Fibroblast of lung (primary cell): Measurements from ENCODE around the gene MAP3K6. TPM values are rescaled to one million over a fixed set of nuclear protein-coding genes. Genes with fewer than 3 reads are reported as not detected.

Source experiments
- DNase-seq, 2 donors: peaks; one replicate each; pipeline versions ENCODE4 v3.0.0 to v3.0.0-alpha.2; 2010; ENCODE audit warnings: low read depth in 2 of 2
- H2AFZ ChIP-seq: 2 replicates; pipeline ENCODE4 v1.5.1; 2012; ENCODE audit warnings: low read length, control low read depth, inconsistent platforms
- H3K27ac ChIP-seq: 2 replicates; pipeline ENCODE4 v1.5.1; 2011; ENCODE audit warnings: low read length, control low read depth; ENCODE audit not compliant: insufficient read depth
- H3K27me3 ChIP-seq: 2 replicates; pipeline ENCODE4 v1.5.1; 2011; ENCODE audit warnings: mild to moderate bottlenecking, low read length; ENCODE audit not compliant: control insufficient read depth, insufficient read depth
- H3K36me3 ChIP-seq: 2 replicates; pipeline ENCODE4 v1.5.1; 2011; ENCODE audit warnings: low read length; ENCODE audit not compliant: control insufficient read depth, insufficient read depth
- H3K4me1 ChIP-seq: 2 replicates; pipeline ENCODE4 v1.5.1; 2011; ENCODE audit warnings: low read length; ENCODE audit not compliant: control insufficient read depth, insufficient read depth; ENCODE audit errors: extremely low read depth
- H3K4me2 ChIP-seq: 2 replicates; pipeline ENCODE4 v1.5.1; 2011; ENCODE audit warnings: low read length, control low read depth; ENCODE audit not compliant: insufficient read depth; ENCODE audit errors: extremely low read depth
- H3K4me3 ChIP-seq, 4 experiments: fragments of 200-600 bp in 1 of 4; sonication (generic) in 1 of 4; replicated peaks in 1 of 4; 2 replicates each; pipeline ENCODE4 v1.5.1; 2011 to 2016; ENCODE audit warnings: low read length in 4 of 4, low read depth in 3 of 4, mild to moderate bottlenecking in 3 of 4, control low read depth in 2 of 4, inconsistent platforms in 1 of 4, mixed read lengths in 1 of 4; ENCODE audit not compliant: insufficient read depth in 1 of 4; ENCODE audit errors: control extremely low read depth in 1 of 4
- H3K79me2 ChIP-seq: 2 replicates; pipeline ENCODE4 v1.5.1; 2012; ENCODE audit warnings: mild to moderate bottlenecking, low read length, inconsistent platforms; ENCODE audit not compliant: control insufficient read depth, insufficient read depth
- H3K9ac ChIP-seq: 2 replicates; pipeline ENCODE4 v1.5.1; 2011; ENCODE audit warnings: mild to moderate bottlenecking, low read length, control low read depth; ENCODE audit not compliant: insufficient read depth
- H3K9me3 ChIP-seq: 2 replicates; pipeline ENCODE4 v1.5.1; 2012; ENCODE audit warnings: low read depth, low read length; ENCODE audit not compliant: control insufficient read depth, insufficient read depth
- H4K20me1 ChIP-seq: 2 replicates; pipeline ENCODE4 v1.5.1; 2011; ENCODE audit warnings: low read length; ENCODE audit not compliant: control insufficient read depth, insufficient read depth; ENCODE audit errors: extremely low read depth
- EZH2 ChIP-seq: IDR thresholded peaks from 2 replicates; pipeline ENCODE4 v1.5.1; 2012; ENCODE audit warnings: low read length, control low read depth, mild to moderate bottlenecking; ENCODE audit errors: missing control alignments
- polyA plus RNA-seq, 2 donors: library from polyadenylated mRNA; depleted of rRNA in 1 of 2; stranded (reverse) in 1 of 2; unstranded in 1 of 2; fragments of >200 nt; gene quantifications; 2 replicates each; pipeline ENCODE4 v1.2.1, GENCODE V29; 2011 to 2012; ENCODE audit warnings: missing spikeins in 1 of 2
- total RNA-seq: library from RNA; depleted of rRNA; stranded (reverse); fragments of >200 nt; gene quantifications from 2 replicates; pipeline ENCODE4 v1.2.1, GENCODE V29; 2014
- TF ChIP-seq, protein P1 (sequence below), 2 donors: IDR thresholded peaks in 1 of 2; conservative IDR thresholded peaks in 1 of 2; 1 replicate in 1 of 2; 2 replicates in 1 of 2; pipeline ENCODE4 v1.5.1; 2011 to 2012; ENCODE audit warnings: low read length in 2 of 2, control low read depth in 1 of 2, inconsistent platforms in 1 of 2, low read depth in 1 of 2, mild to moderate bottlenecking in 1 of 2

Gene MAP3K6
- total and polyA plus RNA-seq, 2 donors (not counting 1 experiment from before 2014, with no cell fraction given) = 8.3 to 11.5 TPM

DNA sequence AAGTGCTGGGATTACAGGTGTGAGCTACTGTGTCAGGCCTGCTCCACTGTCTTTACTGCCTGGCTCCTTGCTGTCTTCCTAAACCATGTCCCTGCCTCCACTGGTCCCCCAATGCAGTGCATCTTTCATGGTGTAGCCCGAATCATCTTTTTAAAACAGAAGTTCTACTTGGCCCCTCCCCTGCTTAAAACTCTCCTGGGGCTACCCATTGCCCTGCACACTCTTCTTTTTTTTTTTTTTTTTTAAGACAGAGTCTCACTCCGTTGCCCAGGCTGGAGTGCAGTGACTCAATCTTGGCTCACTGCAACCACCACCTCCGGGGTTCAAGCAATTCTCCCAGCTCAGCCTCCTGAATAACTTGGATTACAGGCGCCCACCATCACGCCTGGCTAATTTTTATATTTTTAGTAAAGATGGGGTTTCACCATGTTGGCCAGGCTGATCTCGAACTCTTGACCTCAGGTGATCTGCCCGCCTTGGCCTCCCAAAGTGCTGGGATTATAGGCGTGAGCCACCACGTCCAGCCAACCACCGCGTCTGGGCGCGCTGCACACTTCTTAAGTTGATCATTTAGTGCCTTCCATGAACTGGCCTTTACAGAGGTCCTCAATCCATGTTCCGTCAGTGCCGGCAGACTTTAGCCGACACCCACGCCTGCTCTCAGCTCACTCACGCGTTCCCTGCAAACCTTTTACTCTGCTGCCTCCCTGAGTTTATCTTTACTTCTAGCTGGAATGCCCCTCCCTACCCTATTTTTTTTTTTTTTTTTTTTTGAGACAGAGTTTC lies 5.5 kb upstream of the MAP3K6 start:
- no peaks in the 10 kb centered on the region for H3K9me3 ChIP-seq
- peaks cover 2% of the 10 kb centered on the region for H3K4me1 ChIP-seq
- H3K27ac ChIP-seq = no peak overlapping the region
- no peak overlapping the region for H3K4me3 ChIP-seq
- H2AFZ ChIP-seq = no peak overlapping the region
- no peaks in the 10 kb centered on the region for H3K79me2 ChIP-seq
- no peak for TF ChIP-seq EZH2
- TF ChIP-seq, protein P1, sequence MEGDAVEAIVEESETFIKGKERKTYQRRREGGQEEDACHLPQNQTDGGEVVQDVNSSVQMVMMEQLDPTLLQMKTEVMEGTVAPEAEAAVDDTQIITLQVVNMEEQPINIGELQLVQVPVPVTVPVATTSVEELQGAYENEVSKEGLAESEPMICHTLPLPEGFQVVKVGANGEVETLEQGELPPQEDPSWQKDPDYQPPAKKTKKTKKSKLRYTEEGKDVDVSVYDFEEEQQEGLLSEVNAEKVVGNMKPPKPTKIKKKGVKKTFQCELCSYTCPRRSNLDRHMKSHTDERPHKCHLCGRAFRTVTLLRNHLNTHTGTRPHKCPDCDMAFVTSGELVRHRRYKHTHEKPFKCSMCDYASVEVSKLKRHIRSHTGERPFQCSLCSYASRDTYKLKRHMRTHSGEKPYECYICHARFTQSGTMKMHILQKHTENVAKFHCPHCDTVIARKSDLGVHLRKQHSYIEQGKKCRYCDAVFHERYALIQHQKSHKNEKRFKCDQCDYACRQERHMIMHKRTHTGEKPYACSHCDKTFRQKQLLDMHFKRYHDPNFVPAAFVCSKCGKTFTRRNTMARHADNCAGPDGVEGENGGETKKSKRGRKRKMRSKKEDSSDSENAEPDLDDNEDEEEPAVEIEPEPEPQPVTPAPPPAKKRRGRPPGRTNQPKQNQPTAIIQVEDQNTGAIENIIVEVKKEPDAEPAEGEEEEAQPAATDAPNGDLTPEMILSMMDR (conservative IDR thresholded peaks at IDR 0.05 in 1 of 2, IDR thresholded peaks at IDR 0.05 in 1 of 2; ENCODE audit: low read depth in 1 of 2, low read length in 2 of 2) = no peak
- no peak overlapping the region for H3K9ac ChIP-seq
- no peaks in the 10 kb centered on the region for H4K20me1 ChIP-seq
- H3K27me3 ChIP-seq = peaks cover 4% of the 10 kb centered on the region
- no peak for DNase-seq
- no peaks in the 10 kb centered on the region for H3K36me3 ChIP-seq
- no peak overlapping the region for H3K4me2 ChIP-seq

DNA sequence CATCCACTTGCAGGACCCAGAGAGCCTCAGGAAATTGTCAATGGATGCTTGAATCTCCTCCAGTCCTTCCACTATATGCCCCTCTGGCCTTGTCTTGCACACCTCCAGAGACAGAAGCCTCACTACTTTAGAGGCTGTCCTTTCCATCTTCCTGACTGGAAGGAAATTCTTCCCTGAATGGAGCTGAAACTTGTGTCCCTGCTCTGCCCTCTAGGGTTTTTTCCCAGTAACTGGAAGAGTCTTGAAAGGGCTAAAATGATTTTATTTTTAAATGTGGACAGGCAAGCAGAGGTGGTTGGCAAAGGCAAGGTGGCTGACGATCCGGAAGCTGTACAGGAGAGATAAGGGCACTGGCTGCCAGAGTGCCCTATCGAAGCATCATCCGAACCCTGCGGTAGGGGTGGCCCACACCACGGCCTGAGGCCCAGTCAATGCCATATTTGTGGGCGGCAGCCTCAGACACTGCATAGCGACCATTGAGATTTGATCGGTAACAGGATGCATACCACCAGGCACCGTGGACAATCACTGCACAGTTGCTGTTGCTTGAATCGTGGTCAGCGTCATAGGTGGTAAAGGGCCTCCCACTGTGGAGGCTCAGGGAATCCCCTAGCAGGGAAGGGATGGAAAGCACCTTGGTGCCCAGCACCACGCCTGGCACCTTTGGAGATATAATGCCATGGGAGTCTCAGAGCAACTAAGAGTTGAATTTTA lies 2.3 kb upstream of the MAP3K6 start:
- Histone ChIP-seq H4K20me1 (no peaks in the 10 kb centered on the region), H2AFZ (no peak overlapping the region), H3K36me3 (peaks cover 7% of the 10 kb centered on the region), H3K79me2 (peaks cover 10% of the 10 kb centered on the region), H3K4me1 (peaks cover 11% of the 10 kb centered on the region), H3K27me3 (no peaks in the 10 kb centered on the region), H3K9ac (no peak overlapping the region), H3K4me3 (no peak overlapping the region), H3K9me3 (no peaks in the 10 kb centered on the region), H3K4me2 (no peak overlapping the region), H3K27ac (no peak overlapping the region)
- DNase-seq = peak in 1 of 2 donors; percentile 53
- TF ChIP-seq EZH2 = no peak
- TF ChIP-seq, protein P1 (conservative IDR thresholded peaks at IDR 0.05 in 1 of 2, IDR thresholded peaks at IDR 0.05 in 1 of 2; ENCODE audit: low read depth in 1 of 2, low read length in 2 of 2) = peak; percentile 34 to 48

- Histone ChIP-seq H3K27ac (peak overlapping the region; percentile 92), H3K79me2 (peaks cover 10% of the 10 kb centered on the region), H2AFZ (peak overlapping the region; percentile 83), H3K4me2 (peak overlapping the region; percentile 80), H3K36me3 (peaks cover 14% of the 10 kb centered on the region), H3K9me3 (no peaks in the 10 kb centered on the region), H4K20me1 (no peaks in the 10 kb centered on the region), H3K9ac (peak overlapping the region; percentile 89), H3K4me3 (peak overlapping the region; percentile 73 to 88 (median 80)), H3K27me3 (no peaks in the 10 kb centered on the region), H3K4me1 (peaks cover 11% of the 10 kb centered on the region)
- TF ChIP-seq, protein P1 (conservative IDR thresholded peaks at IDR 0.05 in 1 of 2, IDR thresholded peaks at IDR 0.05 in 1 of 2; ENCODE audit: low read depth in 1 of 2, low read length in 2 of 2) = peak in 1 of 2 donors; percentile 6
- no peak for TF ChIP-seq EZH2
- no peak for DNase-seq
Observed at GRCh38 chr1:27367160-27367650, 444 bp upstream of the MAP3K6 start.
